NOMO-1 treated with DMSO at 0.1 percent for 48 hours (cell line): ENCODE results near the gene RBM38.

Experiments
- DNase-seq: peaks from one replicate; lab custom pipeline; 2025; ENCODE audit not compliant: unreplicated experiment; lab: John Stamatoyannopoulos, UW

RBM38 gene

GRCh38 chr20:57449398-57450354, 58.5 kb downstream of the RBM38 start:
- no peak for DNase-seq

- peak; percentile 94 for DNase-seq
Observed at GRCh38 chr20:57450419-57450818, 59.2 kb downstream of the RBM38 start.

GRCh38 chr20:57450931-57451330, 59.7 kb downstream of the RBM38 start:
- no peak for DNase-seq

- DNase-seq: no peak
Observed at GRCh38 chr20:57451431-57451794, 60.2 kb downstream of the RBM38 start.

GRCh38 chr20:57451795-57452661, 60.8 kb downstream of the RBM38 start:
- DNase-seq: peak; percentile 88

GRCh38 chr20:57455386-57455785, 64.2 kb downstream of the RBM38 start:
- DNase-seq: no peak

GRCh38 chr20:57456116-57456515, 64.9 kb downstream of the RBM38 start:
- no peak for DNase-seq

- DNase-seq: no peak
Observed at GRCh38 chr20:57457243-57458095, 66.3 kb downstream of the RBM38 start.

GRCh38 chr20:57458400-57459160, 67.4 kb downstream of the RBM38 start:
- DNase-seq: peak; percentile 65
